OCI-LY3 (cell line): Measurements from ENCODE around the gene PELO.

Source experiments
- EZH2phosphoT487 ChIP-seq: fragments of 200-600 bp; shearing (Covaris generic); IDR thresholded peaks from 2 replicates; pipeline ENCODE4 v1.6.1; 2018; ENCODE audit warnings: antibody characterized with exemption, mixed run types, low read depth
- TF ChIP-seq, protein P1 (sequence below): fragments of 200-600, 300-600 bp; sonication (generic); IDR thresholded peaks from 2 replicates; pipeline ENCODE4 v1.5.1; 2014; ENCODE audit warnings: antibody characterized with exemption, low read length, low read depth

DNA sequence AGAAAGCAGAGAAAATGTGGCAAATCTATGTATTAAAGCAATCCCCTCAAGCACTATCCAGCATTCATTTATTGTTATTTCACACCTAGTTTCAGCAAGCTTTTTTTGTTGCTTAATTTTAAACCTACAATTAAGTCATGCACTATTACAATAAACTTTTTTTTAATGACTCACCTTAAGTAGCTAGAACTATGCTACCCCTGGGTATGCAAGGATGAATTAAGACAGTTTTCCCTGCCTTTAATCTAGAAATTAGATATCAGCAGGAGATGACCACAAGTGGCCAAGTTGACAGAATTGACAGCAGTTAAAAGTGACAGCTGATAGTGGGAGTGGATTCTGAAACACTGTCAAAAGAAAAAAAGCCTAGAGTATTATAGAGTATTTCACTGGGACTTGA is 20.0 kb downstream of the PELO start:
- TF ChIP-seq, protein P1, sequence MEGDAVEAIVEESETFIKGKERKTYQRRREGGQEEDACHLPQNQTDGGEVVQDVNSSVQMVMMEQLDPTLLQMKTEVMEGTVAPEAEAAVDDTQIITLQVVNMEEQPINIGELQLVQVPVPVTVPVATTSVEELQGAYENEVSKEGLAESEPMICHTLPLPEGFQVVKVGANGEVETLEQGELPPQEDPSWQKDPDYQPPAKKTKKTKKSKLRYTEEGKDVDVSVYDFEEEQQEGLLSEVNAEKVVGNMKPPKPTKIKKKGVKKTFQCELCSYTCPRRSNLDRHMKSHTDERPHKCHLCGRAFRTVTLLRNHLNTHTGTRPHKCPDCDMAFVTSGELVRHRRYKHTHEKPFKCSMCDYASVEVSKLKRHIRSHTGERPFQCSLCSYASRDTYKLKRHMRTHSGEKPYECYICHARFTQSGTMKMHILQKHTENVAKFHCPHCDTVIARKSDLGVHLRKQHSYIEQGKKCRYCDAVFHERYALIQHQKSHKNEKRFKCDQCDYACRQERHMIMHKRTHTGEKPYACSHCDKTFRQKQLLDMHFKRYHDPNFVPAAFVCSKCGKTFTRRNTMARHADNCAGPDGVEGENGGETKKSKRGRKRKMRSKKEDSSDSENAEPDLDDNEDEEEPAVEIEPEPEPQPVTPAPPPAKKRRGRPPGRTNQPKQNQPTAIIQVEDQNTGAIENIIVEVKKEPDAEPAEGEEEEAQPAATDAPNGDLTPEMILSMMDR: no peak
- no peak for TF ChIP-seq EZH2phosphoT487
